Measurements from ENCODE around the gene SOX8.

- TF ChIP-seq CTCF (IDR thresholded peaks at IDR 0.05 in 4 of 5, conservative IDR thresholded peaks at IDR 0.05 in 1 of 5) = no peak
- no peak for TF ChIP-seq POLR2A (IDR thresholded peaks at IDR 0.05)
Observed at GRCh38 chr16:995087-995486, 13.5 kb downstream of the SOX8 start.

Measured in gastrocnemius medialis (tissue), 4 donors.